SJCRH30 (cell line): ENCODE results near the gene CD300H. TPM values are rescaled to one million over a fixed set of nuclear protein-coding genes. Genes with fewer than 3 reads are reported as not detected.
A peak's percentile ranks its signal among the peaks of the same experiment; 100 is the strongest.
"Not testable (repeated sequence)": the region's sequence is repeated elsewhere in the genome, so short reads cannot be mapped to it uniquely, and the experiment has no call there.

Experiments used
- DNase-seq, 2 experiments: peaks; one replicate each; pipeline ENCODE4 v3.0.0-alpha.2; 2015 to 2020
- H3K27ac ChIP-seq: fragments of 250-450 bp; sonication (Bioruptor Pico); 2 replicates; pipeline ENCODE4 v1.5.1; 2020; ENCODE audit warnings: mild to moderate bottlenecking, moderate library complexity
- H3K27me3 ChIP-seq: fragments of 250-450 bp; sonication (Bioruptor Pico); 2 replicates; pipeline ENCODE4 v1.5.1; 2020; ENCODE audit warnings: mild to moderate bottlenecking, moderate library complexity
- H3K36me3 ChIP-seq: fragments of 250-450 bp; sonication (Bioruptor Pico); 2 replicates; pipeline ENCODE4 v1.5.1; 2020; ENCODE audit warnings: mild to moderate bottlenecking, moderate library complexity
- H3K4me1 ChIP-seq: fragments of 250-450 bp; sonication (Bioruptor Pico); 2 replicates; pipeline ENCODE4 v1.5.1; 2020; ENCODE audit warnings: mild to moderate bottlenecking, moderate library complexity
- H3K4me3 ChIP-seq: fragments of 250-450 bp; sonication (Bioruptor Pico); 2 replicates; pipeline ENCODE4 v1.5.1; 2020; ENCODE audit warnings: mild to moderate bottlenecking, moderate library complexity
- H3K9me3 ChIP-seq: fragments of 250-450 bp; sonication (Bioruptor Pico); replicated peaks from 2 replicates; pipeline ENCODE4 v1.5.1; 2020; ENCODE audit warnings: mild to moderate bottlenecking, moderate library complexity
- total RNA-seq: library from RNA; depleted of rRNA; stranded (reverse); fragments of >200 nt; shearing (Covaris generic); gene quantifications from 2 replicates; pipeline ENCODE4 v1.2.3, GENCODE V29; 2014

Gene CD300H
- total RNA-seq, 1 experiment from 2014 or later = not detected

- Histone ChIP-seq H3K9me3 (no peaks in the 10 kb centered on the region; the same call in 1 of the 2 replicates), H3K4me1 (peaks cover 2% of the 10 kb centered on the region; the same call in 1 of the 2 replicates), H3K27ac (no peak overlapping the region), H3K36me3 (no peaks in the 10 kb centered on the region), H3K4me3 (no peak overlapping the region), H3K27me3 (peaks cover 21% of the 10 kb centered on the region)
- DNase-seq = no peak
Observed at GRCh38 chr17:74571621-74572270, 4.4 kb upstream of the CD300H start.

GRCh38 chr17:74569020-74570003 is 2.0 kb upstream of the CD300H start:
- Histone ChIP-seq H3K27ac (no peak overlapping the region), H3K9me3 (no peaks in the 10 kb centered on the region; the same call in 1 of the 2 replicates), H3K27me3 (peaks cover 15% of the 10 kb centered on the region), H3K4me1 (peaks cover 2% of the 10 kb centered on the region; the same call in 1 of the 2 replicates), H3K4me3 (no peak overlapping the region), H3K36me3 (no peaks in the 10 kb centered on the region)
- peak; percentile 40 to 52 for DNase-seq

GRCh38 chr17:74568106-74568873 is 981 bp upstream of the CD300H start:
- Histone ChIP-seq H3K27me3 (peaks cover 13% of the 10 kb centered on the region; the same call in 1 of the 2 replicates), H3K4me1 (peaks cover 2% of the 10 kb centered on the region; the same call in 1 of the 2 replicates), H3K4me3 (no peak overlapping the region), H3K27ac (no peak overlapping the region), H3K36me3 (no peaks in the 10 kb centered on the region), H3K9me3 (no peaks in the 10 kb centered on the region; the same call in 1 of the 2 replicates)
- no peak for DNase-seq

GRCh38 chr17:74566132-74566753 is 1.1 kb downstream of the CD300H start:
- Histone ChIP-seq H3K4me1 (peaks cover 2% of the 10 kb centered on the region; the same call in 1 of the 2 replicates), H3K4me3 (no peak overlapping the region), H3K36me3 (no peaks in the 10 kb centered on the region), H3K27me3 (peaks cover 3% of the 10 kb centered on the region; the same call in 1 of the 2 replicates), H3K27ac (no peak overlapping the region), H3K9me3 (no peaks in the 10 kb centered on the region)
- DNase-seq = peak; percentile 41 to 62

- Histone ChIP-seq H3K36me3 (no peaks in the 10 kb centered on the region), H3K27ac (no peak overlapping the region), H3K4me3 (no peak overlapping the region), H3K9me3 (no peaks in the 10 kb centered on the region), H3K4me1 (peaks cover 2% of the 10 kb centered on the region; the same call in 1 of the 2 replicates), H3K27me3 (peaks cover 3% of the 10 kb centered on the region; the same call in 1 of the 2 replicates)
- DNase-seq = no peak
Observed at GRCh38 chr17:74565126-74565525, 2.2 kb downstream of the CD300H start.

- Histone ChIP-seq H3K4me3 (no peak overlapping the region), H3K9me3 (no peaks in the 10 kb centered on the region; the same call in none of the 2 replicates), H3K4me1 (no peaks in the 10 kb centered on the region), H3K27me3 (peaks cover 6% of the 10 kb centered on the region; the same call in 1 of the 2 replicates), H3K36me3 (no peaks in the 10 kb centered on the region), H3K27ac (no peak overlapping the region)
- no peak for DNase-seq
Observed at GRCh38 chr17:74563358-74563757, 4.0 kb downstream of the CD300H start.

- no peaks in the 10 kb centered on the region; the same call in none of the 2 replicates for H3K9me3 ChIP-seq
- H3K27ac ChIP-seq = no peak overlapping the region
- H3K4me1 ChIP-seq = no peaks in the 10 kb centered on the region
- no peak for DNase-seq
- H3K27me3 ChIP-seq = 0 out of 2 replicates have a peak, but pooled peaks cover 3% of the 10 kb centered on the region
- H3K36me3 ChIP-seq = no peaks in the 10 kb centered on the region
- H3K4me3 ChIP-seq = no peak overlapping the region
Observed at GRCh38 chr17:74561586-74561985, 5.7 kb downstream of the CD300H start.

GRCh38 chr17:74558882-74559519 is 8.3 kb downstream of the CD300H start:
- no peak for DNase-seq
- no peak overlapping the region for H3K27ac ChIP-seq
- H3K4me3 ChIP-seq = no peak overlapping the region
- no peaks in the 10 kb centered on the region for H3K4me1 ChIP-seq
- H3K27me3 ChIP-seq = peaks cover 10% of the 10 kb centered on the region
- no peaks in the 10 kb centered on the region; the same call in none of the 2 replicates for H3K9me3 ChIP-seq
- no peaks in the 10 kb centered on the region for H3K36me3 ChIP-seq

- H3K36me3 ChIP-seq, H3K4me1 ChIP-seq, H3K27ac ChIP-seq, DNase-seq, H3K9me3 ChIP-seq, H3K4me3 ChIP-seq: not testable (repeated sequence)
- H3K27me3 ChIP-seq = peaks cover 14% of the 10 kb centered on the region
Observed at GRCh38 chr17:74558402-74558801, 8.9 kb downstream of the CD300H start.

- Histone ChIP-seq H3K4me1 (no peaks in the 10 kb centered on the region), H3K27ac (no peak overlapping the region), H3K4me3 (no peak overlapping the region), H3K36me3 (no peaks in the 10 kb centered on the region), H3K27me3 (peaks cover 39% of the 10 kb centered on the region), H3K9me3 (no peaks in the 10 kb centered on the region; the same call in none of the 2 replicates)
- no peak for DNase-seq
Observed at GRCh38 chr17:74555427-74555940, 11.8 kb downstream of the CD300H start.

- H3K27ac ChIP-seq = no peak overlapping the region
- H3K36me3 ChIP-seq = no peaks in the 10 kb centered on the region
- H3K4me3 ChIP-seq = no peak overlapping the region
- no peaks in the 10 kb centered on the region; the same call in none of the 2 replicates for H3K9me3 ChIP-seq
- H3K4me1 ChIP-seq = no peaks in the 10 kb centered on the region
- DNase-seq = no peak
- H3K27me3 ChIP-seq = peaks cover 44% of the 10 kb centered on the region
Observed at GRCh38 chr17:74554909-74555308, 12.4 kb downstream of the CD300H start.

GRCh38 chr17:74552037-74552436 is 15.3 kb downstream of the CD300H start:
- Histone ChIP-seq H3K36me3 (no peaks in the 10 kb centered on the region), H3K4me3 (no peak overlapping the region), H3K27ac (no peak overlapping the region), H3K27me3 (peaks cover 61% of the 10 kb centered on the region), H3K4me1 (no peaks in the 10 kb centered on the region), H3K9me3 (no peaks in the 10 kb centered on the region)
- DNase-seq = no peak

- H3K4me3 ChIP-seq = no peak overlapping the region
- H3K9me3 ChIP-seq = no peaks in the 10 kb centered on the region
- H3K27ac ChIP-seq = no peak overlapping the region
- no peaks in the 10 kb centered on the region for H3K4me1 ChIP-seq
- DNase-seq = no peak
- peaks cover 70% of the 10 kb centered on the region for H3K27me3 ChIP-seq
- no peaks in the 10 kb centered on the region for H3K36me3 ChIP-seq
Observed at GRCh38 chr17:74550602-74551001, 16.7 kb downstream of the CD300H start.
